ENCODE measurements around the gene UQCRH. TPM values are rescaled to one million over a fixed set of nuclear protein-coding genes. Genes with fewer than 3 reads are reported as not detected.
"Not testable (repeated sequence)": the region's sequence is repeated elsewhere in the genome, so short reads cannot be mapped to it uniquely, and the experiment has no call there.

The UQCRH gene
- total and polyA plus RNA-seq, 2 of the 13 experiments (the other 11 are each of a cell fraction or from before 2014, with no cell fraction given) = 548 to 556 TPM

DNA sequence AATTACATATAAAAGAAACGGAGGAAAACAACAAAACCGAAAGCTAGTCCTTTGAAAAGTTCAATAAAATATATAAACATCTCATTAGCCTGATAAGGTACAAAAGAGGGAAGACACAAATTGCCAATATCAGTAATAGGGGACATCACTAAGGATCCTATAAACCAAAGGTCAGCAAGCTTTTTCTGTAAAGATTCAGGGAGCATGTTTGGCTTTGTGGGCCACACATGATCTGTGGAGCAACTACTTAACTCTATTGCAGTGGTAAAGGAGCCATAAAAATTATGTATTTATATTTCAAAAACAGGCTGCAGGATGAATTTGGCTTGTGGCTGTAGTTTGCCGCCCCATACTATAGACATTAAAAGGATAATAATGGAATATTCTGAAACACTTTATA lies 31.6 kb downstream of the UQCRH start:
- H3K9me3 ChIP-seq (ENCODE audit: low read length) = no peaks in the 10 kb centered on the region
- H3K4me3 ChIP-seq (replicated peaks in 1 of 3; ENCODE audit: insufficient read depth in 1 of 3, low read depth in 2 of 3, low read length in 3 of 3) = no peak overlapping the region
- ChIA-PET POLR2A (no interaction called here), CTCF (ENCODE audit: low intra/inter-chr PET ratio, low total read pairs) (interaction anchor here (3.2 kb wide), 1 partner anchor 12 kb away, joined by 47 read pairs; no protein-coding TSS in a partner anchor)
- no peaks in the 10 kb centered on the region for H3K36me3 ChIP-seq (replicated peaks in 1 of 2; ENCODE audit: control insufficient read depth in 1 of 2, insufficient read depth in 2 of 2, low read length in 2 of 2)
- H3K4me1 ChIP-seq (ENCODE audit: insufficient read depth, low read length) = peaks cover 18% of the 10 kb centered on the region
- DNase-seq (ENCODE audit: low spot score) (no peak), FAIRE-seq (no peak), ATAC-seq (no peak)
- H3K27ac ChIP-seq (ENCODE audit: extremely low read length, insufficient read depth, low read length) = no peak overlapping the region
- no peak overlapping the region for H3K4me2 ChIP-seq (ENCODE audit: low read depth, low read length)
- intact Hi-C loops (cut with micrococcal nuclease; ENCODE audit: unreplicated experiment) = no loop called here
- TF ChIP-seq, protein P1, sequence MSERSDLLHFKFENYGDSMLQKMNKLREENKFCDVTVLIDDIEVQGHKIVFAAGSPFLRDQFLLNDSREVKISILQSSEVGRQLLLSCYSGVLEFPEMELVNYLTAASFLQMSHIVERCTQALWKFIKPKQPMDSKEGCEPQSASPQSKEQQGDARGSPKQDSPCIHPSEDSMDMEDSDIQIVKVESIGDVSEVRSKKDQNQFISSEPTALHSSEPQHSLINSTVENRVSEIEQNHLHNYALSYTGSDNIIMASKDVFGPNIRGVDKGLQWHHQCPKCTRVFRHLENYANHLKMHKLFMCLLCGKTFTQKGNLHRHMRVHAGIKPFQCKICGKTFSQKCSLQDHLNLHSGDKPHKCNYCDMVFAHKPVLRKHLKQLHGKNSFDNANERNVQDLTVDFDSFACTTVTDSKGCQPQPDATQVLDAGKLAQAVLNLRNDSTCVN (CRISPR knock-in tag; IDR thresholded peaks at IDR 0.05; ENCODE audit: borderline replicate concordance) = no peak
- 26% methylated on average over 3 of the region's 3 CpGs for WGBS (ENCODE audit: low lambda C conversion rate)
- no peaks in the 10 kb centered on the region for H3K27me3 ChIP-seq (ENCODE audit: control insufficient read depth in 1 of 2, insufficient read depth in 2 of 2, low read length in 2 of 2)
- H3K79me2 ChIP-seq (ENCODE audit: insufficient read depth, low read length) = no peaks in the 10 kb centered on the region
- in situ Hi-C loops (cut with HindIII; ENCODE audit: extremely low pct_ligation_motif_present, low pct_unique_long_range_greater_than_20kb) = no loop called here
- H4K20me1 ChIP-seq (ENCODE audit: insufficient read depth, low read length) = no peaks in the 10 kb centered on the region
- no peak overlapping the region for H2AFZ ChIP-seq (ENCODE audit: low read length)
- no peak overlapping the region for H3K9ac ChIP-seq (ENCODE audit: insufficient read depth, low read depth, low read length)
- no TSS peak for BruUV-seq (replicated peaks)

DNA sequence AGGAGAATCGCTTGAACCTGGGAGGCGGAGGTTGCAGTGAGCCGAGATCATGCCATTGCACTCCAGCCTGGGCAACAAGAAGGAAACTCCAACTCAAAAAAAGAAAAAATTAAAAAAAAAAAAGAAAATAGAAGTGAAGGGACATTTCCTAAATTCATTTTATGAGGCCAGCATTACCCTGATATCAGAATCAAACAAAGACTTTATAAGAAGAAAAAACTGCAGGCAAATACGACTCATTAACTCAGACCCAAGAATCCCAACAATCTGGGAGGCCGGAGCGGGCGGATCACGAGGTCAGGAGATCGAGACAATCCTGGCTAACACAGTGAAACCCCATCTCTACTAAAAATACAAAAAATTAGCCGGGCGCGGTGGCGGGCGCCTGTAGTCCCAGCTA lies 33.9 kb downstream of the UQCRH start:
- Histone ChIP-seq H3K4me1 (ENCODE audit: insufficient read depth, low read length) (peaks cover 31% of the 10 kb centered on the region), H3K79me2 (ENCODE audit: insufficient read depth, low read length) (peaks cover 17% of the 10 kb centered on the region)
- CTCF ChIA-PET (ENCODE audit: low intra/inter-chr PET ratio, low total read pairs); H3K4me2 ChIP-seq (ENCODE audit: low read depth, low read length); POLR2A ChIA-PET; H3K9me3 ChIP-seq (ENCODE audit: low read length); H3K27ac ChIP-seq (ENCODE audit: extremely low read length, insufficient read depth, low read length); H3K36me3 ChIP-seq (replicated peaks in 1 of 2; ENCODE audit: control insufficient read depth in 1 of 2, insufficient read depth in 2 of 2, low read length in 2 of 2); H3K4me3 ChIP-seq (replicated peaks in 1 of 3; ENCODE audit: insufficient read depth in 1 of 3, low read depth in 2 of 3, low read length in 3 of 3); H4K20me1 ChIP-seq (ENCODE audit: insufficient read depth, low read length); DNase-seq (ENCODE audit: low spot score); FAIRE-seq; H2AFZ ChIP-seq (ENCODE audit: low read length); H3K9ac ChIP-seq (ENCODE audit: insufficient read depth, low read depth, low read length); BruUV-seq (replicated peaks); H3K27me3 ChIP-seq (ENCODE audit: control insufficient read depth in 1 of 2, insufficient read depth in 2 of 2, low read length in 2 of 2); in situ Hi-C loops (cut with HindIII; ENCODE audit: extremely low pct_ligation_motif_present, low pct_unique_long_range_greater_than_20kb); intact Hi-C loops (cut with micrococcal nuclease; ENCODE audit: unreplicated experiment); ATAC-seq: not testable (repeated sequence)
- 82% methylated on average over 14 of the region's 14 CpGs for WGBS (ENCODE audit: low lambda C conversion rate)

Data from HepG2 (cell line).